SK-N-MC (cell line): ENCODE data around the gene RNU5D-1.

Experiments used
- EZH2 ChIP-seq: fragments of 200-600 bp; sonication (generic); IDR thresholded peaks from one replicate; pipeline ENCODE4 v1.6.1; 2017; ENCODE audit warnings: antibody characterized with exemption
- FOXP2 ChIP-seq: optimal IDR thresholded peaks from 2 replicates; pipeline ENCODE3; 2011; ENCODE audit warnings: mild to moderate bottlenecking, moderate library complexity; ENCODE audit not compliant: insufficient read depth; ENCODE audit errors: extremely low read length, control extremely low read depth
- POLR2AphosphoS5 ChIP-seq: IDR thresholded peaks from 2 replicates; pipeline ENCODE4 v1.6.1; 2012; ENCODE audit warnings: mild to moderate bottlenecking, low read depth, low read length, borderline replicate concordance

DNA sequence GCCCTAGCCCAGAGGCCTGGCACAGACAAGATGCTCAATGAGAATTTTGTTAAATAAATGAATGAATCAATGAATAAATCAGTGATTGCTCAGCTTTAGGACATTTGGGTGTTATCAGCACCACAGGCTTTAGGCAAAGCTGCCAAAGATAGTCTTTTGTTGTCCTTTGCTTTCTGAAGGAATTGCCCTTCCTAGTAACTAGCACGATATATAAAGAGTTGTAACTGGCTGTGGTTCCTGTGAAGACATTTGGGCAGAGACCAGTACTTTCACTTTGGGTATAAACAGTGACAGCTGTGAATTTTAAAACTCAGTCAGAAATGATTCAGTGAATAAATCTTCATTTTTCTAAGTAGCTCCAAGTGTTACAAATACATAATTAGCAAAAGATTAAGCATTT is 13.3 kb downstream of the RNU5D-1 start:
- no peak for TF ChIP-seq EZH2
- no peak for TF ChIP-seq POLR2AphosphoS5
- no peak for TF ChIP-seq FOXP2
